ENCODE results near the gene ANKDD1B.

ANKDD1B gene

DNA sequence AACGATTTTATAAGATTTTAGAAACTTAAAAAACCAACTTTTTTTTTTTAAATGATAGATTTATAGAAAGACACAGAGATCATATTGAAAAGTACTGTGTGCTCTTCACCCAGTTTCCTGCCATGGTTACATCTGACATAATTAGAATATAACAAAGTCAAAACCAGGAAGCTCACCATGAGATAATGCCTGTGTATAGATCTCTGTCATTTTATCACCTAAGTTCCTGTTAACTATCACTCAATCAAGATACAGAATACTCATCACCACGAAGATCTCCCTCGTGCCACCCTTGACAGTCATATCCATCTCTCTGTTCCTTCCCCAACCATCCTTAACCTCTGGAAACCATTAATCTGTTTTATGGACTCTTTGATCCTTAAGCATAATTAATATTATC lies 66.9 kb downstream of the ANKDD1B start (continued):
- TF ChIP-seq SALL2 (tag by site-specific recombination; IDR thresholded peaks at IDR 0.05; ENCODE audit: borderline replicate concordance) (no peak), ATF2 (tag by site-specific recombination; IDR thresholded peaks at IDR 0.05; ENCODE audit: low read depth) (no peak), ZBTB17 (tag by site-specific recombination; IDR thresholded peaks at IDR 0.05) (no peak), ZNF623 (tag by site-specific recombination; IDR thresholded peaks at IDR 0.05) (no peak), ZNF596 (tag by site-specific recombination; IDR thresholded peaks at IDR 0.05) (no peak)
- TF ChIP-seq, protein P1, sequence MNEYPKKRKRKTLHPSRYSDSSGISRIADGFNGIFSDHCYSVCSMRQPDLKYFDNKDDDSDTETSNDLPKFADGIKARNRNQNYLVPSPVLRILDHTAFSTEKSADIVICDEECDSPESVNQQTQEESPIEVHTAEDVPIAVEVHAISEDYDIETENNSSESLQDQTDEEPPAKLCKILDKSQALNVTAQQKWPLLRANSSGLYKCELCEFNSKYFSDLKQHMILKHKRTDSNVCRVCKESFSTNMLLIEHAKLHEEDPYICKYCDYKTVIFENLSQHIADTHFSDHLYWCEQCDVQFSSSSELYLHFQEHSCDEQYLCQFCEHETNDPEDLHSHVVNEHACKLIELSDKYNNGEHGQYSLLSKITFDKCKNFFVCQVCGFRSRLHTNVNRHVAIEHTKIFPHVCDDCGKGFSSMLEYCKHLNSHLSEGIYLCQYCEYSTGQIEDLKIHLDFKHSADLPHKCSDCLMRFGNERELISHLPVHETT (tag by site-specific recombination; IDR thresholded peaks at IDR 0.05), result no peak

GRCh38 chr5:75681125-75681830 lies 70.0 kb downstream of the ANKDD1B start:
- Histone ChIP-seq H3K4me1 (ENCODE audit: control insufficient read depth, insufficient read depth, low read length) (no peaks in the 10 kb centered on the region), H3K27ac (ENCODE audit: extremely low read depth, low read depth, low read length) (no peak overlapping the region), H3K36me3 (ENCODE audit: control insufficient read depth in 2 of 2, insufficient read depth in 1 of 2, low read length in 2 of 2) (peaks cover 18 to 36% of the 10 kb centered on the region in 2 experiments; a peak in 2 of 3 replicates), H3K9me3 (ENCODE audit: control insufficient read depth, insufficient read depth, low read depth, low read length) (no peaks in the 10 kb centered on the region), H3K4me3 (ENCODE audit: low read depth, low read length) (no peak overlapping the region)
- ChIA-PET POLR2A (interaction anchor here (1.4 kb wide), 1 partner anchor 445 kb away, joined by 4 read pairs; the partner anchor contains the start of gene ANKRD31), CTCF (interaction anchor here (0.6 to 3.5 kb wide), 27 partner anchors 10 to 645 kb away, joined by 3 to 17 read pairs (median 3); partner anchors contain the start of genes ANKRD31, CERT1, GCNT4 and POLK)
- TF ChIP-seq, protein P2, sequence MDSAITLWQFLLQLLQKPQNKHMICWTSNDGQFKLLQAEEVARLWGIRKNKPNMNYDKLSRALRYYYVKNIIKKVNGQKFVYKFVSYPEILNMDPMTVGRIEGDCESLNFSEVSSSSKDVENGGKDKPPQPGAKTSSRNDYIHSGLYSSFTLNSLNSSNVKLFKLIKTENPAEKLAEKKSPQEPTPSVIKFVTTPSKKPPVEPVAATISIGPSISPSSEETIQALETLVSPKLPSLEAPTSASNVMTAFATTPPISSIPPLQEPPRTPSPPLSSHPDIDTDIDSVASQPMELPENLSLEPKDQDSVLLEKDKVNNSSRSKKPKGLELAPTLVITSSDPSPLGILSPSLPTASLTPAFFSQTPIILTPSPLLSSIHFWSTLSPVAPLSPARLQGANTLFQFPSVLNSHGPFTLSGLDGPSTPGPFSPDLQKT (IDR thresholded peaks at IDR 0.05; ENCODE audit: borderline replicate concordance, low read depth, low read length), result no peak
- TF ChIP-seq PRDM1 (tag by site-specific recombination; IDR thresholded peaks at IDR 0.05), result peak; percentile 73
- TF ChIP-seq ZNF654 (tag by site-specific recombination; IDR thresholded peaks at IDR 0.05; ENCODE audit: low read depth), result peak; percentile 65

DNA sequence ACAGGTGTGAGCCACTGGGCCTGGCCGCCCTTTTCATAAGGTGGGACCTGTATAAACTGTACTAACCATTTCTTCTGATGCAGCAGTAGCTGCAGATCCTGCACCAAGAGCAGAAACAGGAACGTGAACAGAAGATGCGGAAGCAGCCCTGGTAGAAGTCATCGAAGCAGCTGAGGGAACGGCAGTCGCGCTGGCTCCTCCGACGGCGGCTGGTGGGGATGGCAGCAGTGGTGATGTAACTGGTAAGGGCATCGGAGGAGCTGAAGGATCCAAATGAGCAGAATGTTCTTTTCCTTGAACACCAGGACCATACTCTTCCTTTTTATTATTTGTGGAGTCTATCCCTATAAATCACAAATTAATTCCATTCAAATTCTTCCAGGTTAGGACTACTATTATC lies 73.9 kb downstream of the ANKDD1B start:
- H3K27ac ChIP-seq (ENCODE audit: extremely low read depth, low read depth, low read length), result no peak overlapping the region
- POLR2A ChIA-PET, result no interaction called here
- H3K36me3 ChIP-seq (ENCODE audit: control insufficient read depth in 2 of 2, insufficient read depth in 1 of 2, low read length in 2 of 2), result peaks cover 39 to 57% of the 10 kb centered on the region in 2 experiments
- CTCF ChIA-PET, result no interaction called here
- TF ChIP-seq KLF7 (tag by site-specific recombination; IDR thresholded peaks at IDR 0.05; ENCODE audit: borderline replicate concordance), result no peak
- TF ChIP-seq ZNF707 (tag by site-specific recombination; IDR thresholded peaks at IDR 0.05), result no peak
- no peak for TF ChIP-seq ZNF488 (tag by site-specific recombination; IDR thresholded peaks at IDR 0.05)
- no peak for TF ChIP-seq ZNF544 (tag by site-specific recombination; IDR thresholded peaks at IDR 0.05)
- TF ChIP-seq MEIS1 (CRISPR knock-in tag; IDR thresholded peaks at IDR 0.05; ENCODE audit: borderline replicate concordance), result no peak
- no peak for TF ChIP-seq ZNF677 (tag by site-specific recombination; IDR thresholded peaks at IDR 0.05)
- no peak for TF ChIP-seq TSHZ1 (tag by site-specific recombination; IDR thresholded peaks at IDR 0.05; ENCODE audit: borderline replicate concordance)
- no peak for TF ChIP-seq ZNF701 (tag by site-specific recombination; IDR thresholded peaks at IDR 0.05)
- no peak for TF ChIP-seq ZNF37A (tag by site-specific recombination; IDR thresholded peaks at IDR 0.05)
- TF ChIP-seq ZNF221 (tag by site-specific recombination; IDR thresholded peaks at IDR 0.05; ENCODE audit: borderline replicate concordance), result no peak
- no peak for TF ChIP-seq ZNF791 (tag by site-specific recombination; IDR thresholded peaks at IDR 0.05)
- TF ChIP-seq ZNF585B (tag by site-specific recombination; IDR thresholded peaks at IDR 0.05), result no peak
- no peak for TF ChIP-seq ZSCAN16 (tag by site-specific recombination; IDR thresholded peaks at IDR 0.05)
- no peak for TF ChIP-seq ZNF530 (tag by site-specific recombination; IDR thresholded peaks at IDR 0.05; ENCODE audit: low read depth)
- TF ChIP-seq ZNF311 (tag by site-specific recombination; IDR thresholded peaks at IDR 0.05; ENCODE audit: borderline replicate concordance), result no peak
- no peak for TF ChIP-seq ZNF837 (tag by site-specific recombination; IDR thresholded peaks at IDR 0.05)
- no peaks in the 10 kb centered on the region for H3K9me3 ChIP-seq (ENCODE audit: control insufficient read depth, insufficient read depth, low read depth, low read length)
- no peaks in the 10 kb centered on the region for H3K4me1 ChIP-seq (ENCODE audit: control insufficient read depth, insufficient read depth, low read length)
- no peak overlapping the region for H3K4me3 ChIP-seq (ENCODE audit: low read depth, low read length)

All from HEK293 (cell line).